Measurements from ENCODE around the gene COL20A1. TPM values are rescaled to one million over a fixed set of nuclear protein-coding genes. Genes with fewer than 3 reads are reported as not detected.
A peak's percentile ranks its signal among the peaks of the same experiment; 100 is the strongest.

The COL20A1 gene
- total and polyA plus RNA-seq, 3 donors from 2014 or later: 14.4 to 17.2 (median 17.1) TPM

GRCh38 chr20:63312273-63312672 is 19.3 kb downstream of the COL20A1 start:
- no peak overlapping the region for H3K27ac ChIP-seq
- WGBS, 2 donors: 20 to 89% methylated on average over 1 to 8 of the region's 9 CpGs
- H3K4me3 ChIP-seq: no peak overlapping the region
- no peaks in the 10 kb centered on the region for H3K27me3 ChIP-seq
- no peak for DNase-seq
- H3K4me1 ChIP-seq: peaks cover 17% of the 10 kb centered on the region
- no peak for TF ChIP-seq POLR2A (IDR thresholded peaks at IDR 0.05)
- no peak for TF ChIP-seq CTCF (IDR thresholded peaks at IDR 0.05)
- no peaks in the 10 kb centered on the region for H3K9me3 ChIP-seq
- intact Hi-C loops (cut with DNase I; ENCODE audit: low total_unique reads): no loop called here
- no peaks in the 10 kb centered on the region for H3K36me3 ChIP-seq (ENCODE audit: low read depth, missing control alignments)

GRCh38 chr20:63312690-63313348 is 19.8 kb downstream of the COL20A1 start:
- no peaks in the 10 kb centered on the region for H3K36me3 ChIP-seq (ENCODE audit: low read depth, missing control alignments)
- 69 to 83% methylated on average over 1 to 22 of the region's 22 CpGs for WGBS, 2 donors
- intact Hi-C loops (cut with DNase I; ENCODE audit: low total_unique reads): no loop called here
- H3K27ac ChIP-seq: no peak overlapping the region
- no peaks in the 10 kb centered on the region for H3K27me3 ChIP-seq
- no peak for TF ChIP-seq POLR2A (IDR thresholded peaks at IDR 0.05)
- TF ChIP-seq CTCF (IDR thresholded peaks at IDR 0.05): no peak
- H3K4me1 ChIP-seq: peaks cover 17% of the 10 kb centered on the region
- no peaks in the 10 kb centered on the region for H3K9me3 ChIP-seq
- DNase-seq: peak; percentile 59
- H3K4me3 ChIP-seq: no peak overlapping the region

- no peak for DNase-seq
- Histone ChIP-seq H3K9me3 (no peaks in the 10 kb centered on the region), H3K27me3 (no peaks in the 10 kb centered on the region), H3K4me1 (peaks cover 17% of the 10 kb centered on the region), H3K36me3 (ENCODE audit: low read depth, missing control alignments) (no peaks in the 10 kb centered on the region), H3K27ac (no peak overlapping the region), H3K4me3 (no peak overlapping the region)
- WGBS, 2 donors: 83 to 90% methylated on average over 8 to 25 of the region's 25 CpGs
- no peak for TF ChIP-seq POLR2A (IDR thresholded peaks at IDR 0.05)
- intact Hi-C loops (cut with DNase I; ENCODE audit: low total_unique reads): no loop called here
Measured at GRCh38 chr20:63313349-63314014, 20.5 kb downstream of the COL20A1 start.

- Histone ChIP-seq H3K27ac (no peak overlapping the region), H3K9me3 (no peaks in the 10 kb centered on the region), H3K36me3 (ENCODE audit: low read depth, missing control alignments) (no peaks in the 10 kb centered on the region), H3K4me3 (no peak overlapping the region), H3K27me3 (no peaks in the 10 kb centered on the region), H3K4me1 (peaks cover 17% of the 10 kb centered on the region)
- intact Hi-C loops (cut with DNase I; ENCODE audit: low total_unique reads): no loop called here
- TF ChIP-seq CTCF (IDR thresholded peaks at IDR 0.05): no peak
- TF ChIP-seq POLR2A (IDR thresholded peaks at IDR 0.05): no peak
- DNase-seq: no peak
- 80 to 90% methylated on average over 2 to 9 of the region's 9 CpGs for WGBS, 2 donors
Measured at GRCh38 chr20:63314015-63314471, 21.1 kb downstream of the COL20A1 start.

- WGBS, 2 donors: 93 to 98% methylated on average over 14 to 21 of the region's 21 CpGs
- H3K27me3 ChIP-seq: no peaks in the 10 kb centered on the region
- TF ChIP-seq CTCF (IDR thresholded peaks at IDR 0.05) (no peak), POLR2A (IDR thresholded peaks at IDR 0.05) (no peak)
- H3K36me3 ChIP-seq (ENCODE audit: low read depth, missing control alignments): no peaks in the 10 kb centered on the region
- H3K4me3 ChIP-seq: no peak overlapping the region
- no peak for DNase-seq
- no peak overlapping the region for H3K27ac ChIP-seq
- H3K4me1 ChIP-seq: peaks cover 17% of the 10 kb centered on the region
- intact Hi-C loops (cut with DNase I; ENCODE audit: low total_unique reads): loop anchor here (5.0 kb wide), 1 partner anchor 63 kb away; no protein-coding TSS in a partner anchor
- no peaks in the 10 kb centered on the region for H3K9me3 ChIP-seq
Measured at GRCh38 chr20:63314566-63315239, 21.7 kb downstream of the COL20A1 start.

All from testis (tissue), 3 donors.